GM12892 (cell line): ENCODE measurements around the gene SPTB.

Source experiments
- POLR2A ChIP-seq: IDR thresholded peaks from 2 replicates; pipeline ENCODE4 v1.6.1; 2011; ENCODE audit warnings: low read depth, low read length, control low read depth
- POLR2AphosphoS5 ChIP-seq: IDR thresholded peaks from 2 replicates; pipeline ENCODE4 v1.6.1; 2011; ENCODE audit warnings: low read depth, low read length, control low read depth
- TAF1 ChIP-seq: IDR thresholded peaks from 2 replicates; pipeline ENCODE4 v1.6.1; 2011; ENCODE audit warnings: low read depth, mild to moderate bottlenecking, control low read depth, low read length, borderline replicate concordance

GRCh38 chr14:64701660-64702059 lies 178.0 kb downstream of the SPTB start:
- no peak for TF ChIP-seq POLR2A
- no peak for TF ChIP-seq TAF1
- TF ChIP-seq POLR2AphosphoS5: no peak
